Neural crest cell (in vitro differentiated cells): Measurements from ENCODE around the gene SFMBT1. TPM values are rescaled to one million over a fixed set of nuclear protein-coding genes. Genes with fewer than 3 reads are reported as not detected.

Experiments used
- DNase-seq: peaks from one replicate; pipeline ENCODE4 v3.0.0; 2021; ENCODE audit warnings: low read depth, mixed read lengths, low spot score
- H3K27ac Mint-ChIP-seq: one replicate; pipeline ENCODE4 v1.8.0; 2021; ENCODE audit warnings: mild to moderate bottlenecking, mixed read lengths; ENCODE audit not compliant: unreplicated experiment
- H3K27me3 Mint-ChIP-seq: 2 replicates; pipeline ENCODE4 v1.8.0; 2021; ENCODE audit warnings: low read depth, mild to moderate bottlenecking, mixed read lengths
- H3K36me3 Mint-ChIP-seq: 2 replicates; pipeline ENCODE4 v1.8.0; 2021; ENCODE audit warnings: low read depth, mild to moderate bottlenecking, mixed read lengths
- H3K4me1 Mint-ChIP-seq: 2 replicates; pipeline ENCODE4 v1.8.0; 2021; ENCODE audit warnings: mixed read lengths
- H3K4me3 Mint-ChIP-seq: one replicate; pipeline ENCODE4 v1.8.0; 2021; ENCODE audit warnings: mild to moderate bottlenecking, mixed read lengths
- H3K9me3 Mint-ChIP-seq: 2 replicates; pipeline ENCODE4 v1.8.0; 2021; ENCODE audit warnings: mixed read lengths
- CTCF ChIP-seq: fragments of 200-600 bp; sonication (generic); conservative IDR thresholded peaks from 2 replicates; pipeline ENCODE4 v1.5.0; 2021; ENCODE audit warnings: antibody characterized with exemption, mild to moderate bottlenecking
- total RNA-seq: library from RNA; stranded (reverse); gene quantifications from 2 replicates; pipeline ENCODE4 v1.2.1, GENCODE V29; 2021

Gene SFMBT1
- total RNA-seq, 1 donor from 2014 or later: 19.8 TPM

GRCh38 chr3:52857864-52858263, 188.0 kb downstream of the SFMBT1 start:
- H3K27ac Mint-ChIP-seq: no peak overlapping the region
- H3K4me3 Mint-ChIP-seq: no peak overlapping the region
- peaks cover 3% of the 10 kb centered on the region for H3K9me3 Mint-ChIP-seq
- peaks cover 7% of the 10 kb centered on the region for H3K4me1 Mint-ChIP-seq
- TF ChIP-seq CTCF: no peak
- DNase-seq: no peak
- H3K36me3 Mint-ChIP-seq: peaks cover 3% of the 10 kb centered on the region
- H3K27me3 Mint-ChIP-seq: no peaks in the 10 kb centered on the region

- no peak overlapping the region for H3K4me3 Mint-ChIP-seq
- H3K36me3 Mint-ChIP-seq: no peaks in the 10 kb centered on the region
- no peaks in the 10 kb centered on the region for H3K9me3 Mint-ChIP-seq
- H3K27ac Mint-ChIP-seq: peak overlapping the region; percentile 44
- TF ChIP-seq CTCF: no peak
- H3K4me1 Mint-ChIP-seq: peaks cover 15% of the 10 kb centered on the region
- no peaks in the 10 kb centered on the region for H3K27me3 Mint-ChIP-seq
- no peak for DNase-seq
Observed at GRCh38 chr3:52857133-52857532, 188.7 kb downstream of the SFMBT1 start.

- H3K36me3 Mint-ChIP-seq: peaks cover 3% of the 10 kb centered on the region
- H3K27ac Mint-ChIP-seq: no peak overlapping the region
Observed at GRCh38 chr3:52856666-52857065, 189.2 kb downstream of the SFMBT1 start.

DNA sequence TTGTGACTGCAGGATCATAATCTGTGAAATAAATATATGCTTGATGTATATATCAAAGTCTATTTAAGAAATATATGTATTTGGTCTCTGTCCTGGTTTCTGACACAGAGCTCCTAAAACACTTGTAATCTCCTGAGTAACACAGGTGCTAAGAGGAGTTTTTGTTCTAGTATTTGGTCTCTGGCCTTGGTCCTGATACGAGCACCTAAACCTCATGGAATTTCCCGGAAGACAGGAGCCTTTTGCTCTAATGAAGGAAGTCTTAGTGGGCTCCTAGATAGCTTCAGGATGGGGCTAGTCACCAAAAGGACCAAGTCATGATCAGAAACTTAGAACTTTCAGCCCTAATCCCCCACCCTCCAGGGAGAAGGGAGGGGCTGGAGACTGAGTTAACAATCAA, 191.9 kb downstream of the SFMBT1 start:
- TF ChIP-seq CTCF: no peak
- Mint-ChIP-seq H3K4me1 (peaks cover 25% of the 10 kb centered on the region), H3K36me3 (peaks cover 3% of the 10 kb centered on the region), H3K4me3 (no peak overlapping the region), H3K27ac (no peak overlapping the region), H3K9me3 (no peaks in the 10 kb centered on the region), H3K27me3 (no peaks in the 10 kb centered on the region)
- DNase-seq: no peak

More at GRCh38 chr3:52856666-52857065, 189.2 kb downstream of the SFMBT1 start:
- no peak for DNase-seq
- H3K9me3 Mint-ChIP-seq: no peaks in the 10 kb centered on the region
- no peak overlapping the region for H3K4me3 Mint-ChIP-seq
- no peak for TF ChIP-seq CTCF
- peaks cover 19% of the 10 kb centered on the region for H3K4me1 Mint-ChIP-seq
- no peaks in the 10 kb centered on the region for H3K27me3 Mint-ChIP-seq

Other genes with a start within 250 kb of the SFMBT1 start
- gene ITIH4, start 215.4 kb downstream of the SFMBT1 start, total RNA-seq: 6.3 and 8.6 TPM in 2 replicates
- gene MUSTN1, start 211.1 kb downstream of the SFMBT1 start, total RNA-seq: 3.4 and 4.1 TPM in 2 replicates
- gene STIMATE, start 148.5 kb downstream of the SFMBT1 start, total RNA-seq: 20.3 and 21.3 TPM in 2 replicates
- 26.3 and 32.4 TPM in 2 replicates for gene RFT1, start 84.4 kb upstream of the SFMBT1 start, total RNA-seq
- gene PRKCD, start 115.1 kb upstream of the SFMBT1 start, total RNA-seq: 10.8 and 11.9 TPM in 2 replicates
- gene TKT, start 209.9 kb upstream of the SFMBT1 start, total RNA-seq: 556 and 564 TPM in 2 replicates